ENCODE data around the gene TRAK1.

TRAK1 gene

DNA sequence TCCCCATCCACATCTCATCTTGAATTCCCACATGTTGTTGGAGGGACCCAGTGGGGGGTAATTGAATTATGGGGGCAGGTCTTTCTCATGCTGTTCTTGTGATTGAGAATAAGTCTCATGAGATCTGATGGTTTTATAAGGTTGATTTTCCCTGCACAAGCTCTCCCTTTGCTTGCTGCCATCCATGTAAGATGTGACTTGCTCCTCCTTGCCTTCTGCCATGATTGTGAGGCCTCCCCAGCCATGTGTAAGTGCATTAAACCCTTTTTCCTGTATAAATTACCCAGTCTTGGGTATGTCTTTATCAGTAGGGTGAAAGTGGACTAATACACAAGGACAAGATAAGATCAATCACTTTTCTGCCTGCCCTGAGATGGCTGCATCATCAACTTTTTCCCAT, 180.6 kb downstream of the TRAK1 start:
- Histone ChIP-seq H2AFZ (ENCODE audit: low read depth, low read length) (no peak overlapping the region), H3K4me3 (ENCODE audit: insufficient read depth in 1 of 2, low read depth in 1 of 2, low read length in 2 of 2) (no peak overlapping the region), H3K36me3 (ENCODE audit: control insufficient read depth in 1 of 2, insufficient read depth in 2 of 2, low read depth in 1 of 2, low read length in 2 of 2) (no peaks in the 10 kb centered on the region), H3K9ac (ENCODE audit: low read length) (no peak overlapping the region), H3K14ac (ENCODE audit: low read length in 2 of 2) (no peak overlapping the region), H2BK15ac (ENCODE audit: low read depth, poor library complexity, severe bottlenecking) (no peak overlapping the region), H3K9me3 (ENCODE audit: control insufficient read depth, low read length) (peaks cover 8% of the 10 kb centered on the region), H3K4me2 (ENCODE audit: low read length, poor library complexity, severe bottlenecking) (no peak overlapping the region), H2BK5ac (ENCODE audit: low read depth, low read length, poor library complexity, severe bottlenecking) (no peak overlapping the region), H2AK5ac (ENCODE audit: low read length, severe bottlenecking) (no peak overlapping the region), H3K4ac (ENCODE audit: low read depth in 1 of 2, low read length in 2 of 2) (no peak overlapping the region), H4K8ac (ENCODE audit: low read length) (no peak overlapping the region), H3K18ac (ENCODE audit: low read depth in 1 of 2, low read length in 2 of 2) (no peak overlapping the region), H3K79me1 (replicated peaks; ENCODE audit: low read length, poor library complexity, severe bottlenecking) (no peaks in the 10 kb centered on the region), H3K23ac (ENCODE audit: low read length in 2 of 2) (no peak overlapping the region), H2BK120ac (ENCODE audit: low read depth, low read length) (no peak overlapping the region), H2BK12ac (ENCODE audit: low read length in 2 of 2) (no peak overlapping the region), H3K27me3 (ENCODE audit: control insufficient read depth in 1 of 2, insufficient read depth in 1 of 2, low read length in 2 of 2) (peaks cover 56 to 74% of the 10 kb centered on the region in 2 experiments), H3K4me1 (ENCODE audit: control insufficient read depth, insufficient read depth, low read depth, low read length) (no peaks in the 10 kb centered on the region), H3K27ac (ENCODE audit: low read length, poor library complexity, severe bottlenecking) (no peak overlapping the region), H4K91ac (ENCODE audit: low read length) (no peak overlapping the region)
- no peak for DNase-seq

DNA sequence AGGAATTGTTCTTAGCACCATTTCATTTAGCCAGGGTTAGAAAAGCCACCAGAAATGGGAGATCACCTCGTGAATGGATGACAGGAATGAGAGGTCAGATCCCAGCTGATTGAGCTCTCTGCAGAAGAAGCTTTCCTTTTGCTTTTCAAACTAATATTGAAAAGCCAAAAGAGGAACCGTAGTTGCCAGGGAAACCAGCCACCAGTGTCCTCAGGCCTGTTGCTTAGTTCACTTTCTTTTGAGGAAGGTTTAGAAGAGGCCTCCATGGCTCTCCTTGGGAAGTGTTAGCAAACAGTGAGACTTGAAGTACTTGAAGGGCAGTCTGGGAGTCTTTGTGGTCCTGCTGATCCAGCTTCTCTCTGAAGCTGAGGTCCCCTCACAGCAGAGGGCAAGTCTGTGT, 182.2 kb downstream of the TRAK1 start:
- H3K9me3 ChIP-seq (ENCODE audit: control insufficient read depth, low read length), result peaks cover 8% of the 10 kb centered on the region
- H3K14ac ChIP-seq (ENCODE audit: low read length in 2 of 2), result no peak overlapping the region
- no peak overlapping the region for H2AFZ ChIP-seq (ENCODE audit: low read depth, low read length)
- H3K27me3 ChIP-seq (ENCODE audit: control insufficient read depth in 1 of 2, insufficient read depth in 1 of 2, low read length in 2 of 2), result peaks cover 53 to 73% of the 10 kb centered on the region in 2 experiments
- H3K4me3 ChIP-seq (ENCODE audit: insufficient read depth in 1 of 2, low read depth in 1 of 2, low read length in 2 of 2), result no peak overlapping the region
- H3K4me2 ChIP-seq (ENCODE audit: low read length, poor library complexity, severe bottlenecking), result no peak overlapping the region
- no peak overlapping the region for H3K9ac ChIP-seq (ENCODE audit: low read length)
- no peak overlapping the region for H3K23ac ChIP-seq (ENCODE audit: low read length in 2 of 2)
- H3K79me1 ChIP-seq (replicated peaks; ENCODE audit: low read length, poor library complexity, severe bottlenecking), result no peaks in the 10 kb centered on the region
- H3K18ac ChIP-seq (ENCODE audit: low read depth in 1 of 2, low read length in 2 of 2), result no peak overlapping the region
- no peak overlapping the region for H2BK120ac ChIP-seq (ENCODE audit: low read depth, low read length)
- H4K8ac ChIP-seq (ENCODE audit: low read length), result no peak overlapping the region
- no peak overlapping the region for H4K91ac ChIP-seq (ENCODE audit: low read length)
- no peak overlapping the region for H2BK12ac ChIP-seq (ENCODE audit: low read length in 2 of 2)
- no peaks in the 10 kb centered on the region for H3K4me1 ChIP-seq (ENCODE audit: control insufficient read depth, insufficient read depth, low read depth, low read length)
- H2AK5ac ChIP-seq (ENCODE audit: low read length, severe bottlenecking), result no peak overlapping the region
- H3K4ac ChIP-seq (ENCODE audit: low read depth in 1 of 2, low read length in 2 of 2), result no peak overlapping the region
- no peak for DNase-seq
- no peak overlapping the region for H2BK5ac ChIP-seq (ENCODE audit: low read depth, low read length, poor library complexity, severe bottlenecking)
- no peak overlapping the region for H2BK15ac ChIP-seq (ENCODE audit: low read depth, poor library complexity, severe bottlenecking)
- H3K27ac ChIP-seq (ENCODE audit: low read length, poor library complexity, severe bottlenecking), result no peak overlapping the region
- 39% methylated on average over 2 of the region's 2 CpGs for WGBS
- no peaks in the 10 kb centered on the region for H3K36me3 ChIP-seq (ENCODE audit: control insufficient read depth in 1 of 2, insufficient read depth in 2 of 2, low read depth in 1 of 2, low read length in 2 of 2)

DNA sequence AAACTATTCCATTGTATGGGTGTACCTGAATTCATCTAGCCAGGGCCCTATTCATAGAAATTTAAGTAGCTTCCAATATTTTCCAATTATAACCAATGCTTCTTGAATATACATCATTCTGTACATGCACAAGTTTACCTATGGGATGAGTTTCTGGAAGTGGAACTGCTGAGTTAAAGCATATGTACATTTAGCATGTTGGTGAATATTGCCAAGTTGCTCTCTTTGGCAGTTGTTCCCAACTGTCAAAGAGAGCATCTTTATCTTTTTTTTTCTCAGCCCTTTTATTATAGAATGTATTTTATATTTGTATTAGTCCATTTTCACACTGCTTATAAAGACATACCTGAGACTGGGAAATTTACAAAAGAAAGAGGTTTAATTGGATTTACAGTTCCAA, 183.1 kb downstream of the TRAK1 start:
- no peak overlapping the region for H3K4me2 ChIP-seq (ENCODE audit: low read length, poor library complexity, severe bottlenecking)
- H3K79me1 ChIP-seq (replicated peaks; ENCODE audit: low read length, poor library complexity, severe bottlenecking), result no peaks in the 10 kb centered on the region

GRCh38 chr3:42275217-42275616, 184.1 kb downstream of the TRAK1 start:
- Histone ChIP-seq H2BK5ac (ENCODE audit: low read depth, low read length, poor library complexity, severe bottlenecking) (no peak overlapping the region), H3K4me1 (ENCODE audit: control insufficient read depth, insufficient read depth, low read depth, low read length) (no peaks in the 10 kb centered on the region), H2AFZ (ENCODE audit: low read depth, low read length) (no peak overlapping the region), H2BK120ac (ENCODE audit: low read depth, low read length) (no peak overlapping the region), H2AK5ac (ENCODE audit: low read length, severe bottlenecking) (no peak overlapping the region), H3K4me2 (ENCODE audit: low read length, poor library complexity, severe bottlenecking) (no peak overlapping the region), H3K14ac (ENCODE audit: low read length in 2 of 2) (no peak overlapping the region), H3K4me3 (ENCODE audit: insufficient read depth in 1 of 2, low read depth in 1 of 2, low read length in 2 of 2) (no peak overlapping the region), H3K27ac (ENCODE audit: low read length, poor library complexity, severe bottlenecking) (no peak overlapping the region), H3K4ac (ENCODE audit: low read depth in 1 of 2, low read length in 2 of 2) (no peak overlapping the region), H2BK15ac (ENCODE audit: low read depth, poor library complexity, severe bottlenecking) (no peak overlapping the region), H4K8ac (ENCODE audit: low read length) (no peak overlapping the region), H3K79me1 (replicated peaks; ENCODE audit: low read length, poor library complexity, severe bottlenecking) (no peaks in the 10 kb centered on the region), H3K18ac (ENCODE audit: low read depth in 1 of 2, low read length in 2 of 2) (no peak overlapping the region), H3K36me3 (ENCODE audit: control insufficient read depth in 1 of 2, insufficient read depth in 2 of 2, low read depth in 1 of 2, low read length in 2 of 2) (no peaks in the 10 kb centered on the region), H3K9ac (ENCODE audit: low read length) (no peak overlapping the region), H3K9me3 (ENCODE audit: control insufficient read depth, low read length) (peaks cover 12% of the 10 kb centered on the region), H3K23ac (ENCODE audit: low read length in 2 of 2) (no peak overlapping the region), H4K91ac (ENCODE audit: low read length) (no peak overlapping the region), H2BK12ac (ENCODE audit: low read length in 2 of 2) (no peak overlapping the region), H3K27me3 (ENCODE audit: control insufficient read depth in 1 of 2, insufficient read depth in 1 of 2, low read length in 2 of 2) (peaks cover 42 to 63% of the 10 kb centered on the region in 2 experiments)
- 17% methylated on average over 1 of the region's 1 CpG for WGBS
- DNase-seq, result no peak

More for the DNA sequence above, 183.1 kb downstream of the TRAK1 start:
- no peak overlapping the region for H3K27ac ChIP-seq (ENCODE audit: low read length, poor library complexity, severe bottlenecking)
- H3K14ac ChIP-seq (ENCODE audit: low read length in 2 of 2), result no peak overlapping the region
- H3K27me3 ChIP-seq (ENCODE audit: control insufficient read depth in 1 of 2, insufficient read depth in 1 of 2, low read length in 2 of 2), result peaks cover 46 to 71% of the 10 kb centered on the region in 2 experiments
- no peak overlapping the region for H4K8ac ChIP-seq (ENCODE audit: low read length)
- H3K23ac ChIP-seq (ENCODE audit: low read length in 2 of 2), result no peak overlapping the region
- H2AK5ac ChIP-seq (ENCODE audit: low read length, severe bottlenecking), result no peak overlapping the region
- H3K18ac ChIP-seq (ENCODE audit: low read depth in 1 of 2, low read length in 2 of 2), result no peak overlapping the region
- no peak overlapping the region for H2BK15ac ChIP-seq (ENCODE audit: low read depth, poor library complexity, severe bottlenecking)
- no peak overlapping the region for H2AFZ ChIP-seq (ENCODE audit: low read depth, low read length)
- H3K36me3 ChIP-seq (ENCODE audit: control insufficient read depth in 1 of 2, insufficient read depth in 2 of 2, low read depth in 1 of 2, low read length in 2 of 2), result no peaks in the 10 kb centered on the region
- H3K9ac ChIP-seq (ENCODE audit: low read length), result no peak overlapping the region
- no peak for DNase-seq
- no peak overlapping the region for H4K91ac ChIP-seq (ENCODE audit: low read length)
- no peak overlapping the region for H2BK5ac ChIP-seq (ENCODE audit: low read depth, low read length, poor library complexity, severe bottlenecking)
- no peak overlapping the region for H3K4ac ChIP-seq (ENCODE audit: low read depth in 1 of 2, low read length in 2 of 2)
- no peak overlapping the region for H3K4me3 ChIP-seq (ENCODE audit: insufficient read depth in 1 of 2, low read depth in 1 of 2, low read length in 2 of 2)
- H3K9me3 ChIP-seq (ENCODE audit: control insufficient read depth, low read length), result peaks cover 8% of the 10 kb centered on the region
- H2BK12ac ChIP-seq (ENCODE audit: low read length in 2 of 2), result no peak overlapping the region
- H2BK120ac ChIP-seq (ENCODE audit: low read depth, low read length), result no peak overlapping the region
- no peaks in the 10 kb centered on the region for H3K4me1 ChIP-seq (ENCODE audit: control insufficient read depth, insufficient read depth, low read depth, low read length)
